NCI-H2107 treated with DMSO at 0.1 percent for 48 hours (cell line): Measurements from ENCODE around the gene EVPL.
A peak's percentile ranks its signal among the peaks of the same experiment; 100 is the strongest.
"Not testable (repeated sequence)": the region's sequence is repeated elsewhere in the genome, so short reads cannot be mapped to it uniquely, and the experiment has no call there.

Source experiments
- DNase-seq: peaks from one replicate; lab custom pipeline; 2025; ENCODE audit not compliant: unreplicated experiment; lab: John Stamatoyannopoulos, UW

Gene EVPL

GRCh38 chr17:76048711-76049110 is 21.6 kb upstream of the EVPL start:
- DNase-seq: no peak

- DNase-seq: no peak
These were observed 21.0 kb upstream of the EVPL start for GRCh38 chr17:76048025-76048605.

- no peak for DNase-seq
These were observed 19.0 kb upstream of the EVPL start for GRCh38 chr17:76046064-76046463.

- DNase-seq: not testable (repeated sequence)
These were observed 17.4 kb upstream of the EVPL start for GRCh38 chr17:76044475-76045007.

- not testable (repeated sequence) for DNase-seq
These were observed 15.8 kb upstream of the EVPL start for GRCh38 chr17:76042868-76043267.

- DNase-seq: no peak
These were observed 13.3 kb upstream of the EVPL start for GRCh38 chr17:76040376-76040775.

GRCh38 chr17:76039121-76039520 is 12.0 kb upstream of the EVPL start:
- DNase-seq: no peak

GRCh38 chr17:76038050-76038449 is 10.9 kb upstream of the EVPL start:
- no peak for DNase-seq

GRCh38 chr17:76036497-76037261 is 9.6 kb upstream of the EVPL start:
- peak; percentile 51 for DNase-seq

GRCh38 chr17:76034428-76035350 is 7.6 kb upstream of the EVPL start:
- DNase-seq: no peak

GRCh38 chr17:76033139-76033538 is 6.0 kb upstream of the EVPL start:
- no peak for DNase-seq

GRCh38 chr17:76032780-76033108 is 5.6 kb upstream of the EVPL start:
- DNase-seq: no peak

GRCh38 chr17:76032073-76032779 is 5.1 kb upstream of the EVPL start:
- peak; percentile 40 for DNase-seq

- DNase-seq: no peak
These were observed 370 bp downstream of the EVPL start for GRCh38 chr17:76026714-76027158.

- no peak for DNase-seq
These were observed 1.8 kb downstream of the EVPL start for GRCh38 chr17:76025294-76025693.

GRCh38 chr17:76024353-76024752 is 2.8 kb downstream of the EVPL start:
- no peak for DNase-seq

- DNase-seq: no peak
These were observed 3.2 kb downstream of the EVPL start for GRCh38 chr17:76023900-76024237.

- DNase-seq: no peak
These were observed 3.9 kb downstream of the EVPL start for GRCh38 chr17:76022973-76023899.

- no peak for DNase-seq
These were observed 4.8 kb downstream of the EVPL start for GRCh38 chr17:76022285-76022684.
